H1 (cell line): Measurements from ENCODE around the gene MRPS9.

Experiments
- BACH1 ChIP-seq: IDR thresholded peaks from 2 replicates; pipeline ENCODE4 v1.6.1; 2012; ENCODE audit warnings: low read length, improper control_type of control experiment
- CREB1 ChIP-seq: IDR thresholded peaks from 2 replicates; pipeline ENCODE4 v1.6.1; 2012; ENCODE audit warnings: inconsistent platforms
- CTCF ChIP-seq, 3 experiments: IDR thresholded peaks; 1 replicate in 2 of 3; 2 replicates in 1 of 3; pipeline versions ENCODE4 v1.5.1 to v1.6.1; 2011; ENCODE audit warnings: low read length in 3 of 3, mild to moderate bottlenecking in 3 of 3, inconsistent platforms in 2 of 3, low read depth in 1 of 3, moderate library complexity in 1 of 3; ENCODE audit not compliant: insufficient read depth in 1 of 3; ENCODE audit errors: control extremely low read depth in 1 of 3
- KDM4A ChIP-seq: IDR thresholded peaks from one replicate; pipeline ENCODE4 v1.7.1; 2012; ENCODE audit warnings: low read depth, mild to moderate bottlenecking, moderate library complexity, low read length, inconsistent platforms; ENCODE audit not compliant: severe bottlenecking
- MAFK ChIP-seq: IDR thresholded peaks from 2 replicates; pipeline ENCODE4 v1.6.1; 2012; ENCODE audit warnings: low read depth, mild to moderate bottlenecking, improper control_type of control experiment, low read length
- POLR2A ChIP-seq, 2 experiments: IDR thresholded peaks; 1 replicate in 1 of 2; 2 replicates in 1 of 2; pipeline ENCODE4 v1.6.1; 2011; ENCODE audit warnings: low read depth in 2 of 2, low read length in 2 of 2, mild to moderate bottlenecking in 2 of 2; ENCODE audit errors: control extremely low read depth in 1 of 2

GRCh38 chr2:105085525-105085924 is 47.7 kb downstream of the MRPS9 start:
- no peak for TF ChIP-seq BACH1
- no peak for TF ChIP-seq KDM4A
- no peak for TF ChIP-seq POLR2A (IDR thresholded peaks at IDR 0.05; ENCODE audit: control extremely low read depth in 1 of 2, low read depth in 2 of 2, low read length in 2 of 2)
- TF ChIP-seq MAFK = no peak
- no peak for TF ChIP-seq CTCF (IDR thresholded peaks at IDR 0.05; ENCODE audit: control extremely low read depth in 1 of 3, insufficient read depth in 1 of 3, low read depth in 1 of 3, low read length in 3 of 3)
- TF ChIP-seq CREB1 = no peak
